Spleen (tissue), 7 donors: ENCODE measurements around the gene BICDL2.

Experiments used
- CTCF ChIP-seq, 11 experiments: fragments of 200-600 bp in 7 of 11; fragments of 450-650 bp in 4 of 11; sonication (generic) in 4 of 11; IDR thresholded peaks in 8 of 11; conservative IDR thresholded peaks in 3 of 11; 1 replicate in 7 of 11; 2 replicates in 4 of 11; pipeline versions ENCODE4 v1.4.0 to v1.8.0; 2016 to 2021; ENCODE audit warnings: antibody characterized with exemption in 11 of 11, inconsistent platforms in 4 of 11, mild to moderate bottlenecking in 1 of 11
- POLR2AphosphoS5 ChIP-seq, 3 donors: sonication (generic); formaldehyde crosslinking; IDR thresholded peaks; one replicate each; pipeline ENCODE4 v1.5.1; 2017; ENCODE audit warnings: antibody characterized with exemption in 3 of 3
- donor health status: DM: no; HTN: no; CAD: no; lungs with moderate emphysema.
- donor health status: DM: no; HTN: no; CAD: no.
- donor health status: DM: no; HTN: no; CAD: no.

GRCh38 chr16:3045758-3046640, 9.3 kb upstream of the BICDL2 start, which contains the start of gene MMP25:
- no peak for TF ChIP-seq CTCF (IDR thresholded peaks at IDR 0.05 in 8 of 11, conservative IDR thresholded peaks at IDR 0.05 in 3 of 11)
- TF ChIP-seq POLR2AphosphoS5 (IDR thresholded peaks at IDR 0.05) = peak in 2 of 3 donors; percentile 50 to 77
